GM12878 (cell line): Measurements from ENCODE around the gene PRDM4.

Experiments
- CBX5 ChIP-seq: sonication (generic); IDR thresholded peaks from 2 replicates; pipeline ENCODE4 v1.6.1; 2016; ENCODE audit warnings: low read depth, moderate library complexity, mild to moderate bottlenecking, inconsistent platforms
- CTCF ChIP-seq, 3 experiments: IDR thresholded peaks in 2 of 3; conservative IDR thresholded peaks in 1 of 3; 2 replicates each; pipeline ENCODE4 v1.5.1; 2011; ENCODE audit warnings: low read depth in 3 of 3, low read length in 3 of 3, mild to moderate bottlenecking in 3 of 3, control low read depth in 2 of 3, moderate library complexity in 2 of 3, inconsistent platforms in 1 of 3, mixed read lengths in 1 of 3; ENCODE audit not compliant: control insufficient read depth in 2 of 3, insufficient read depth in 1 of 3; ENCODE audit errors: extremely low read depth in 1 of 3
- GABPA ChIP-seq: IDR thresholded peaks from 2 replicates; pipeline ENCODE4 v1.6.1; 2014; ENCODE audit warnings: antibody characterized with exemption, low read depth, mild to moderate bottlenecking, inconsistent platforms
- MYC ChIP-seq: IDR thresholded peaks from 2 replicates; pipeline ENCODE4 v1.6.1; 2011; ENCODE audit warnings: mild to moderate bottlenecking, low read length, moderate library complexity, inconsistent platforms; ENCODE audit not compliant: insufficient read depth, insufficient replicate concordance, insufficient read length, severe bottlenecking
- POLR2A ChIP-seq: IDR thresholded peaks from 2 replicates; pipeline ENCODE4 v1.6.1; 2011; ENCODE audit warnings: low read depth, mild to moderate bottlenecking, low read length
- POLR2AphosphoS5 ChIP-seq: IDR thresholded peaks from 2 replicates; pipeline ENCODE4 v1.6.1; 2011; ENCODE audit warnings: mild to moderate bottlenecking, low read length, inconsistent platforms
- REST ChIP-seq: IDR thresholded peaks from 2 replicates; pipeline ENCODE4 v1.6.1; 2012; ENCODE audit warnings: mild to moderate bottlenecking, low read depth, low read length
- TAF1 ChIP-seq: IDR thresholded peaks from 2 replicates; pipeline ENCODE4 v1.6.1; 2011; ENCODE audit warnings: mild to moderate bottlenecking, low read depth, low read length, borderline replicate concordance
- TCF3 ChIP-seq: IDR thresholded peaks from 2 replicates; pipeline ENCODE4 v1.6.1; 2012; ENCODE audit warnings: low read depth, mild to moderate bottlenecking, low read length, borderline replicate concordance; ENCODE audit not compliant: insufficient read depth
- TF ChIP-seq, protein P1 (sequence below): IDR thresholded peaks from 2 replicates; pipeline ENCODE4 v1.6.1; 2012; ENCODE audit warnings: low read depth, low read length, improper control_type of control experiment

DNA sequence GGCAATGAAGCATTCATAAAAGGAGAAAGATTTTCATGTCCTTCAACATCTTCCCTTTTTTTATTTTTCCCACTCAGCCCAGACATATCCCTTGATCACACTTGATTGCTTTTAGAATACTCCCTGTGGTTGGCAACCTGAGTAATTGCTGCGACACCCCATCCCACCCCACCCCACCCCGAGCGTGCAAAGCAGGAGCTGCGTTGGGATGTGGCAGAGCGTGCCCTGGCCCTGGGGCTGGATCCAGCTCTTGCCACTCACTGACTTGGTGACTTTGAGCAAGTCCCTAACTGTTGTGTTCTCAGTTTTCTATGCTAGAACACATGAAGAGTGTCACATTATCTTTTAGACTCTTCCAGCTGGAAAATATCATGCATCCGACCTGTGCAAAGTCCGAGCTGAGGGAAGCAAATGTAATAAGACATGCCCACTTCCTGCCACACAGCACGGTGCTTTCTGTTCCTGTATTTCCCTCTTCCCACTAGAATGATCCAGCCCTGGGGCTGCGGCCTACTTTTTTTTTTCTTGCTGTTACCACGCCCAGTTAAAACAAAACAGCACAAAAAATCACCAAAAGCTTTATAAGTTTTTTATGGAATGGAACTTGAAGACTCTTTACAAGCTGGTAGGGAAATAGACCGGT, 17.6 kb upstream of the PRDM4 start:
- no peak for TF ChIP-seq POLR2A
- TF ChIP-seq TAF1, result no peak
- no peak for TF ChIP-seq CTCF (IDR thresholded peaks at IDR 0.05 in 2 of 3, conservative IDR thresholded peaks at IDR 0.05 in 1 of 3; ENCODE audit: control insufficient read depth in 2 of 3, extremely low read depth in 1 of 3, insufficient read depth in 1 of 3, low read depth in 3 of 3, low read length in 3 of 3)
- no peak for TF ChIP-seq POLR2AphosphoS5
- TF ChIP-seq, protein P1, sequence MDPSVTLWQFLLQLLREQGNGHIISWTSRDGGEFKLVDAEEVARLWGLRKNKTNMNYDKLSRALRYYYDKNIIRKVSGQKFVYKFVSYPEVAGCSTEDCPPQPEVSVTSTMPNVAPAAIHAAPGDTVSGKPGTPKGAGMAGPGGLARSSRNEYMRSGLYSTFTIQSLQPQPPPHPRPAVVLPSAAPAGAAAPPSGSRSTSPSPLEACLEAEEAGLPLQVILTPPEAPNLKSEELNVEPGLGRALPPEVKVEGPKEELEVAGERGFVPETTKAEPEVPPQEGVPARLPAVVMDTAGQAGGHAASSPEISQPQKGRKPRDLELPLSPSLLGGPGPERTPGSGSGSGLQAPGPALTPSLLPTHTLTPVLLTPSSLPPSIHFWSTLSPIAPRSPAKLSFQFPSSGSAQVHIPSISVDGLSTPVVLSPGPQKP, result no peak
- TF ChIP-seq REST, result no peak
- no peak for TF ChIP-seq TCF3
- TF ChIP-seq GABPA, result no peak
- TF ChIP-seq CBX5, result no peak
- TF ChIP-seq MYC, result no peak
